Gastrocnemius medialis (tissue), 4 donors: Measurements from ENCODE around the gene ANO6. TPM values are rescaled to one million over a fixed set of nuclear protein-coding genes. Genes with fewer than 3 reads are reported as not detected.

Source experiments
- ATAC-seq, 2 donors: fragments of 150-250 bp; one replicate each; pipeline ENCODE4 v1.9.1; 2016
- DNase-seq, 2 donors: peaks; one replicate each; pipeline ENCODE4 v3.0.0-alpha.2; 2019
- H3K27ac ChIP-seq, 4 donors: fragments of 200-600 bp; sonication (generic); 1 replicate in 1 of 4; 2 replicates in 3 of 4; pipeline ENCODE4 v1.5.1; 2016 to 2018; ENCODE audit warnings: mild to moderate bottlenecking in 2 of 4, moderate library complexity in 1 of 4
- H3K27me3 ChIP-seq, 3 donors: fragments of 200-600 bp; sonication (generic) in 2 of 3; 1 replicate in 1 of 3; 2 replicates in 2 of 3; pipeline versions ENCODE4 v1.5.1 to v1.6.0; 2016 to 2019; ENCODE audit warnings: mild to moderate bottlenecking in 1 of 3, moderate library complexity in 1 of 3
- H3K36me3 ChIP-seq, 2 donors: fragments of 200-600 bp; sonication (generic) in 1 of 2; one replicate each; pipeline ENCODE4 v1.5.1; 2017 to 2018
- H3K4me1 ChIP-seq, 2 donors: fragments of 200-600 bp; sonication (generic) in 1 of 2; one replicate each; pipeline ENCODE4 v1.5.1; 2016 to 2017; ENCODE audit warnings: mild to moderate bottlenecking in 2 of 2
- H3K4me3 ChIP-seq, 4 donors: fragments of 200-600 bp; sonication (generic) in 3 of 4; 1 replicate in 1 of 4; 2 replicates in 3 of 4; pipeline ENCODE4 v1.5.1; 2016 to 2019; ENCODE audit warnings: mild to moderate bottlenecking in 2 of 4
- H3K9me3 ChIP-seq, 3 donors: fragments of 200-600 bp; sonication (generic) in 2 of 3; 1 replicate in 1 of 3; 2 replicates in 2 of 3; pipeline ENCODE4 v1.5.1; 2016 to 2019
- POLR2A ChIP-seq, 2 donors: fragments of 450-650 bp; IDR thresholded peaks; one replicate each; pipeline ENCODE4 v1.6.1; 2017; ENCODE audit warnings: antibody characterized with exemption in 2 of 2, mild to moderate bottlenecking in 2 of 2, moderate library complexity in 2 of 2
- in situ Hi-C, 4 donors: fragments of 200-750 bp; cut with MboI; loops; one replicate each; pipeline versions ENCODE4 v1.15.0 to v1.8.0; 2017; ENCODE audit warnings: low sequenced_read_pairs in 4 of 4
- intact Hi-C: fragments of 100-400 bp; cut with DNase I; formaldehyde crosslinking; loops from one replicate; pipeline ENCODE4 v1.15.1; 2023; ENCODE audit warnings: low total_unique reads
- total RNA-seq, 4 donors: library from RNA; depleted of rRNA; stranded (reverse); fragments of >200 nt; gene quantifications; one replicate each; pipeline versions ENCODE4 v1.1.0 to v1.2.3, GENCODE V29; 2016
- TF ChIP-seq, protein P1 (sequence below), 5 experiments: fragments of 450-650 bp in 3 of 5; fragments of 200-600 bp in 2 of 5; sonication (generic) in 2 of 5; IDR thresholded peaks in 4 of 5; conservative IDR thresholded peaks in 1 of 5; 1 replicate in 4 of 5; 2 replicates in 1 of 5; pipeline ENCODE4 v1.5.1; 2016 to 2019; ENCODE audit warnings: antibody characterized with exemption in 5 of 5, mild to moderate bottlenecking in 3 of 5, moderate library complexity in 3 of 5

The ANO6 gene
- total RNA-seq, 4 donors from 2014 or later = 75.4 to 100 (median 91.8) TPM

DNA sequence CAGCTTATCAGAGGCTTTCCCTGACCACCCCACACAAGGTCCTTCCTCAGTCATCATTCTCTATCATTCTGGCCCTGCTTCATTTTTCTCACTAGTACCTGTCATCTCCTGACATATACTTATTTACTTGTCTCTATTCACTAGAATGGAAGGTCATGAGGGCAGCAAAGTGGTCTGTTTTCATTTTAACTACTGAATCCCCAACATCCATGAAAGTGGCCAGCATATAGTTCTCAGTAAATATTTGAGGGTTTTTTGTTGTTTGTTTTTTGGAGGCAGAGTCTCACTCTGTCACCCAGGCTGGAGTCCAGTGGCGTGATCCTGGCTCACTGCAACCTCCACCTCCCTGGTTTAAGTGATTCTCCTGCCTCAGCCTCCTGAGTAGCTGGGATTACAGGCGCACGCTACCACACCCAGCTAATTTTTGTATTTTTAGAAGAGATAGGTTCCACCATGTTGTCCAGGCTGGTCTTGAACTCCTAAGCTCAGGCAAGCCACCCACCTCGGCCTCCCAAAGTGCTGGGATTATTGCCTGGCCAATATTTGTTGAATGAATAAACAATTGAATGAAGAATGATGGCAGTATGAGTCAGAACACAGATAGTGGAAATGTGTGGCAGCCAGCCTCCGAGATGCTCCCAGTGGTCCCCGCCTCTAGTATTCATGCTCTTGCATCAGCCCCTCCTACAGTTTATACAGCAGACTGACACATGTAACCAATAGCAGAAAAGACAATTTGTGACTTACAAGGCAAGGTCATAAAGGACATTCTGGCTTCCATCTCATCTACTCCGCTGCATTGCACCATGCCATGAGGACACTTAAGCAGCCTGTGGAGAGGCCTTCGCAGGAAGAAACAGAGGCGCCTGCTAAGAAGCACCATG lies 7.0 kb upstream of the ANO6 start:
- intact Hi-C loops (no loop called here), in situ Hi-C loops (loop anchor here in 1 of 4 donors (25.0 kb wide), 2 partner anchors 178 to 528 kb away; partner anchors contain the start of gene ARID2)
- no peak overlapping the region for H3K4me3 ChIP-seq
- no peak for ATAC-seq
- H3K9me3 ChIP-seq = no peaks in the 10 kb centered on the region
- H3K36me3 ChIP-seq = no peaks in the 10 kb centered on the region
- H3K27me3 ChIP-seq = no peaks in the 10 kb centered on the region
- H3K27ac ChIP-seq = no peak overlapping the region
- DNase-seq = no peak
- TF ChIP-seq, protein P1, sequence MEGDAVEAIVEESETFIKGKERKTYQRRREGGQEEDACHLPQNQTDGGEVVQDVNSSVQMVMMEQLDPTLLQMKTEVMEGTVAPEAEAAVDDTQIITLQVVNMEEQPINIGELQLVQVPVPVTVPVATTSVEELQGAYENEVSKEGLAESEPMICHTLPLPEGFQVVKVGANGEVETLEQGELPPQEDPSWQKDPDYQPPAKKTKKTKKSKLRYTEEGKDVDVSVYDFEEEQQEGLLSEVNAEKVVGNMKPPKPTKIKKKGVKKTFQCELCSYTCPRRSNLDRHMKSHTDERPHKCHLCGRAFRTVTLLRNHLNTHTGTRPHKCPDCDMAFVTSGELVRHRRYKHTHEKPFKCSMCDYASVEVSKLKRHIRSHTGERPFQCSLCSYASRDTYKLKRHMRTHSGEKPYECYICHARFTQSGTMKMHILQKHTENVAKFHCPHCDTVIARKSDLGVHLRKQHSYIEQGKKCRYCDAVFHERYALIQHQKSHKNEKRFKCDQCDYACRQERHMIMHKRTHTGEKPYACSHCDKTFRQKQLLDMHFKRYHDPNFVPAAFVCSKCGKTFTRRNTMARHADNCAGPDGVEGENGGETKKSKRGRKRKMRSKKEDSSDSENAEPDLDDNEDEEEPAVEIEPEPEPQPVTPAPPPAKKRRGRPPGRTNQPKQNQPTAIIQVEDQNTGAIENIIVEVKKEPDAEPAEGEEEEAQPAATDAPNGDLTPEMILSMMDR (IDR thresholded peaks at IDR 0.05 in 4 of 5, conservative IDR thresholded peaks at IDR 0.05 in 1 of 5) = no peak
- no peak for TF ChIP-seq POLR2A (IDR thresholded peaks at IDR 0.05)
- no peaks in the 10 kb centered on the region for H3K4me1 ChIP-seq

DNA sequence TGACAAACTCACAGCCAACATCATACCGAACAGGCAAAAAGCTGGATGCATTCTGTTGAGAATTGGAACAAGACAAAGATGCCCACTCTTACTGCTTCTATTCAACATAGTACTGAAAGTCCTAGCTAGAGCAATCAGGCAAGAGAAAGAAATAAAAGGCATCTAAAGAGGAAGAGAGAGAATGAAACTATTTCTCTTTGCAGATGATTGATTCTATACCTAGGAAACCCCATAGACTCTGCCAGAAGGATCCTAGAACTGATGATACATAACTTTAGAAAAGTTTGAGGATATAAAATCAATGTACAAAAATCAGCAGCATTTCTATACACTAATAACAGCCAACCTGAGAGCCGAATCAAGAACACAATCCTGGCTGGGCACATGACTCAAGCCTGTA lies 6.1 kb upstream of the ANO6 start:
- in situ Hi-C loops = loop anchor here in 2 of 4 donors (10.0 to 25.0 kb wide), 3 partner anchors 175 to 528 kb away; partner anchors contain the start of gene ARID2 (in 1 of the 2)
- TF ChIP-seq, protein P1 (IDR thresholded peaks at IDR 0.05 in 4 of 5, conservative IDR thresholded peaks at IDR 0.05 in 1 of 5) = no peak
- no peak for TF ChIP-seq POLR2A (IDR thresholded peaks at IDR 0.05)
- no peak overlapping the region for H3K27ac ChIP-seq
- no peak overlapping the region for H3K4me3 ChIP-seq
- intact Hi-C loops = no loop called here
- H3K36me3 ChIP-seq = no peaks in the 10 kb centered on the region
- no peak for ATAC-seq
- H3K9me3 ChIP-seq = no peaks in the 10 kb centered on the region
- no peak for DNase-seq
- no peaks in the 10 kb centered on the region for H3K27me3 ChIP-seq
- no peaks in the 10 kb centered on the region for H3K4me1 ChIP-seq

GRCh38 chr12:45212064-45212463 lies 3.8 kb upstream of the ANO6 start:
- in situ Hi-C loops (loop anchor here in 2 of 4 donors (10.0 to 25.0 kb wide), 3 partner anchors 173 to 525 kb away; partner anchors contain the start of gene ARID2 (in 1 of the 2)), intact Hi-C loops (loop anchor here (2.0 kb wide), 1 partner anchor 41 kb away; no protein-coding TSS in a partner anchor)
- ATAC-seq = no peak

GRCh38 chr12:45213107-45213506 lies 2.8 kb upstream of the ANO6 start:
- in situ Hi-C loops (loop anchor here in 2 of 4 donors (10.0 to 25.0 kb wide), 3 partner anchors 172 to 524 kb away; partner anchors contain the start of gene ARID2 (in 1 of the 2)), intact Hi-C loops (loop anchor here (2.0 kb wide), 1 partner anchor 42 kb away; no protein-coding TSS in a partner anchor)
- Histone ChIP-seq H3K4me1 (peaks cover 3 to 6% of the 10 kb centered on the region in 2 donors), H3K27me3 (no peaks in the 10 kb centered on the region), H3K9me3 (no peaks in the 10 kb centered on the region), H3K27ac (no peak overlapping the region), H3K36me3 (no peaks in the 10 kb centered on the region), H3K4me3 (no peak overlapping the region)
- TF ChIP-seq POLR2A (IDR thresholded peaks at IDR 0.05) = no peak
- TF ChIP-seq, protein P1 (IDR thresholded peaks at IDR 0.05 in 4 of 5, conservative IDR thresholded peaks at IDR 0.05 in 1 of 5) = no peak
- DNase-seq (no peak), ATAC-seq (no peak)

More at GRCh38 chr12:45212064-45212463, 3.8 kb upstream of the ANO6 start:
- no peaks in the 10 kb centered on the region for H3K27me3 ChIP-seq
- no peak for DNase-seq
- no peaks in the 10 kb centered on the region for H3K36me3 ChIP-seq
- H3K27ac ChIP-seq = no peak overlapping the region
- no peak for TF ChIP-seq POLR2A (IDR thresholded peaks at IDR 0.05)
- TF ChIP-seq, protein P1 (IDR thresholded peaks at IDR 0.05 in 4 of 5, conservative IDR thresholded peaks at IDR 0.05 in 1 of 5) = no peak
- no peak overlapping the region for H3K4me3 ChIP-seq
- no peaks in the 10 kb centered on the region for H3K4me1 ChIP-seq
- H3K9me3 ChIP-seq = no peaks in the 10 kb centered on the region
